HFFc6 (cell line): ENCODE measurements around the gene PRKG1. TPM values are rescaled to one million over a fixed set of nuclear protein-coding genes. Genes with fewer than 3 reads are reported as not detected.

Source experiments
- DNase-seq: peaks from one replicate; pipeline ENCODE4 v3.0.0-alpha.2; 2018
- H3K27ac Mint-ChIP-seq: 2 replicates; pipeline ENCODE4 v1.8.0; 2020; ENCODE audit warnings: mild to moderate bottlenecking, mixed read lengths
- H3K27me3 Mint-ChIP-seq: 2 replicates; pipeline ENCODE4 v1.8.0; 2021; ENCODE audit warnings: mild to moderate bottlenecking, moderate library complexity, mixed read lengths; ENCODE audit not compliant: insufficient read depth
- H3K36me3 Mint-ChIP-seq: 2 replicates; pipeline ENCODE4 v1.8.0; 2021; ENCODE audit warnings: low read depth, mixed read lengths
- H3K4me1 Mint-ChIP-seq: 2 replicates; pipeline ENCODE4 v1.8.0; 2020; ENCODE audit warnings: low read depth, mixed read lengths
- H3K4me3 Mint-ChIP-seq: 2 replicates; pipeline ENCODE4 v1.8.0; 2020; ENCODE audit warnings: mild to moderate bottlenecking, moderate library complexity, mixed read lengths
- H3K9me3 Mint-ChIP-seq: 2 replicates; pipeline ENCODE4 v1.8.0; 2020; ENCODE audit warnings: mild to moderate bottlenecking, mixed read lengths
- CTCF ChIP-seq: fragments of 200-600 bp; sonication (generic); IDR thresholded peaks from 2 replicates; pipeline ENCODE4 v1.5.0; 2021; ENCODE audit warnings: antibody characterized with exemption, mild to moderate bottlenecking
- total RNA-seq, 6 experiments: library from RNA; stranded (reverse); fragmentation: NEBNext Ultra II Directional; extraction: Animal tissue kit (Norgen Biotek cat#: 25700); gene quantifications; 2 replicates in 1 of 6; 3 replicates in 5 of 6; pipeline ENCODE4 v1.2.3, GENCODE V29; 2021

The PRKG1 gene
- total RNA-seq, 6 experiments from 2014 or later, result 9.3 to 10.1 (median 9.8) TPM

GRCh38 chr10:52316500-52316899 lies 1242.2 kb downstream of the PRKG1 start:
- Mint-ChIP-seq H3K4me1 (peaks cover 66% of the 10 kb centered on the region), H3K27me3 (peaks cover 9% of the 10 kb centered on the region), H3K4me3 (peak overlapping the region; percentile 99), H3K36me3 (peaks cover 46% of the 10 kb centered on the region), H3K9me3 (peaks cover 4% of the 10 kb centered on the region), H3K27ac (peak overlapping the region; percentile 97)
- no peak for TF ChIP-seq CTCF
- peak; percentile 37 for DNase-seq

GRCh38 chr10:52318136-52318701 lies 1243.9 kb downstream of the PRKG1 start:
- no peak for TF ChIP-seq CTCF
- Mint-ChIP-seq H3K9me3 (peaks cover 4% of the 10 kb centered on the region), H3K36me3 (peaks cover 51% of the 10 kb centered on the region), H3K4me1 (peaks cover 65% of the 10 kb centered on the region), H3K27me3 (peaks cover 9% of the 10 kb centered on the region), H3K4me3 (peak overlapping the region; percentile 99), H3K27ac (peak overlapping the region; percentile 91)
- peak; percentile 71 for DNase-seq

GRCh38 chr10:52318822-52319464 lies 1244.7 kb downstream of the PRKG1 start:
- Mint-ChIP-seq H3K4me1 (peaks cover 67% of the 10 kb centered on the region), H3K36me3 (peaks cover 57% of the 10 kb centered on the region), H3K9me3 (peaks cover 4% of the 10 kb centered on the region), H3K4me3 (peak overlapping the region; percentile 99), H3K27me3 (peaks cover 9% of the 10 kb centered on the region), H3K27ac (peak overlapping the region; percentile 91)
- TF ChIP-seq CTCF, result no peak
- DNase-seq, result peak; percentile 98

- Mint-ChIP-seq H3K36me3 (peaks cover 48% of the 10 kb centered on the region), H3K27ac (peak overlapping the region; percentile 91)
- peak; percentile 59 for DNase-seq
These were observed 1245.6 kb downstream of the PRKG1 start for GRCh38 chr10:52319926-52320325.

GRCh38 chr10:52322323-52322722 lies 1248.0 kb downstream of the PRKG1 start:
- Mint-ChIP-seq H3K27me3 (no peaks in the 10 kb centered on the region), H3K4me3 (peak overlapping the region; percentile 25; the same call in 1 of the 2 replicates), H3K4me1 (peaks cover 83% of the 10 kb centered on the region), H3K36me3 (peaks cover 24% of the 10 kb centered on the region), H3K9me3 (no peaks in the 10 kb centered on the region), H3K27ac (peak overlapping the region; percentile 74)
- no peak for DNase-seq
- no peak for TF ChIP-seq CTCF

More at GRCh38 chr10:52319926-52320325, 1245.6 kb downstream of the PRKG1 start:
- Mint-ChIP-seq H3K4me1 (peaks cover 68% of the 10 kb centered on the region), H3K9me3 (no peaks in the 10 kb centered on the region), H3K27me3 (peaks cover under 1% of the 10 kb centered on the region; the same call in 1 of the 2 replicates), H3K4me3 (peak overlapping the region; percentile 72)
- TF ChIP-seq CTCF, result no peak
